HEK293 (cell line): ENCODE results near the gene PPP4R1.

Experiments
- HOXD13 ChIP-seq: sonication (generic); formaldehyde crosslinking; IDR thresholded peaks from 2 replicates; pipeline ENCODE4 v1.8.0; 2022; ENCODE audit warnings: missing genetic modification reagents, borderline replicate concordance
- YY1 ChIP-seq: fragments of 450-650 bp; formaldehyde crosslinking; IDR thresholded peaks from 2 replicates; pipeline ENCODE4 v1.5.1; 2018; ENCODE audit warnings: missing biosample characterization, missing genetic modification characterization
- ZNF274 ChIP-seq, 2 experiments: fragments of 200-500 bp in 1 of 2; fragments of 450-650 bp in 1 of 2; sonication (Bioruptor generic) in 1 of 2; formaldehyde crosslinking in 1 of 2; IDR thresholded peaks; 2 replicates each; pipeline versions ENCODE4 v1.5.1 to v1.6.1; 2014 to 2016; ENCODE audit warnings: borderline replicate concordance in 1 of 2, inconsistent platforms in 1 of 2, low read length in 1 of 2, missing biosample characterization in 1 of 2, missing genetic modification characterization in 1 of 2
- ZNF473 ChIP-seq: fragments of 450-650 bp; formaldehyde crosslinking; IDR thresholded peaks from 2 replicates; pipeline ENCODE4 v1.5.1; 2017; ENCODE audit warnings: missing biosample characterization, missing genetic modification characterization
- ZNF701 ChIP-seq: fragments of 450-650 bp; formaldehyde crosslinking; IDR thresholded peaks from 2 replicates; pipeline ENCODE4 v1.5.1; 2016; ENCODE audit warnings: missing biosample characterization, missing genetic modification characterization
- ZNF76 ChIP-seq: fragments of 450-650 bp; formaldehyde crosslinking; IDR thresholded peaks from 2 replicates; pipeline ENCODE4; 2016; ENCODE audit warnings: low read depth, missing biosample characterization, missing genetic modification characterization, borderline replicate concordance
- ZNF843 ChIP-seq: fragments of 450-650 bp; formaldehyde crosslinking; IDR thresholded peaks from 2 replicates; pipeline ENCODE4 v1.5.1; 2016; ENCODE audit warnings: missing biosample characterization, missing genetic modification characterization
- TF ChIP-seq, protein P1 (sequence below): fragments of 450-650 bp; formaldehyde crosslinking; IDR thresholded peaks from 2 replicates; pipeline ENCODE4 v1.5.1; 2016; ENCODE audit warnings: missing biosample characterization, missing genetic modification characterization
- TF ChIP-seq, protein P2 (sequence below): fragments of 450-650 bp; formaldehyde crosslinking; IDR thresholded peaks from 2 replicates; pipeline ENCODE4 v1.5.1; 2016; ENCODE audit warnings: missing biosample characterization, missing genetic modification characterization
- TF ChIP-seq, protein P3 (sequence below): fragments of 450-650 bp; formaldehyde crosslinking; IDR thresholded peaks from 2 replicates; pipeline ENCODE4 v1.5.1; 2016; ENCODE audit warnings: missing biosample characterization, missing genetic modification characterization, low read depth

DNA sequence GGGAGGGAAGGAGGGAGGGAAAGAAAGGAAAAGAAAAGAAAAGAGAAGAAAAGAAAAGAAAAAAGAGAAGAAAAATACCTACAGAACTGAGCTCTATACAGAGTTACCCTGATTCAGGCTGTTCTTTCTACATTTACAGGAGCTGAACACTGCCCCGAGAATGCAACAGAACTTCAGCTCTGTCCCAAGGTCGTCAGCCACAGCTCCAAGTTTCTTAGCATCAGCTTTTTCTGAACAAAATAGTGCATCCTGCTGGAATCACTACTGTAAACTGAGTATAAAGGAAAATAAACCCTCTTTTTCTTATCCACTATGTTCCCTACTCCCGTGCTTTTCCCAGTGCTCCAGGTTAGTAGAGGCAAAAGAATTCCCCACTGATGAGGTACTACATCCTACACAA lies 4.7 kb upstream of the PPP4R1 start:
- TF ChIP-seq, protein P1, sequence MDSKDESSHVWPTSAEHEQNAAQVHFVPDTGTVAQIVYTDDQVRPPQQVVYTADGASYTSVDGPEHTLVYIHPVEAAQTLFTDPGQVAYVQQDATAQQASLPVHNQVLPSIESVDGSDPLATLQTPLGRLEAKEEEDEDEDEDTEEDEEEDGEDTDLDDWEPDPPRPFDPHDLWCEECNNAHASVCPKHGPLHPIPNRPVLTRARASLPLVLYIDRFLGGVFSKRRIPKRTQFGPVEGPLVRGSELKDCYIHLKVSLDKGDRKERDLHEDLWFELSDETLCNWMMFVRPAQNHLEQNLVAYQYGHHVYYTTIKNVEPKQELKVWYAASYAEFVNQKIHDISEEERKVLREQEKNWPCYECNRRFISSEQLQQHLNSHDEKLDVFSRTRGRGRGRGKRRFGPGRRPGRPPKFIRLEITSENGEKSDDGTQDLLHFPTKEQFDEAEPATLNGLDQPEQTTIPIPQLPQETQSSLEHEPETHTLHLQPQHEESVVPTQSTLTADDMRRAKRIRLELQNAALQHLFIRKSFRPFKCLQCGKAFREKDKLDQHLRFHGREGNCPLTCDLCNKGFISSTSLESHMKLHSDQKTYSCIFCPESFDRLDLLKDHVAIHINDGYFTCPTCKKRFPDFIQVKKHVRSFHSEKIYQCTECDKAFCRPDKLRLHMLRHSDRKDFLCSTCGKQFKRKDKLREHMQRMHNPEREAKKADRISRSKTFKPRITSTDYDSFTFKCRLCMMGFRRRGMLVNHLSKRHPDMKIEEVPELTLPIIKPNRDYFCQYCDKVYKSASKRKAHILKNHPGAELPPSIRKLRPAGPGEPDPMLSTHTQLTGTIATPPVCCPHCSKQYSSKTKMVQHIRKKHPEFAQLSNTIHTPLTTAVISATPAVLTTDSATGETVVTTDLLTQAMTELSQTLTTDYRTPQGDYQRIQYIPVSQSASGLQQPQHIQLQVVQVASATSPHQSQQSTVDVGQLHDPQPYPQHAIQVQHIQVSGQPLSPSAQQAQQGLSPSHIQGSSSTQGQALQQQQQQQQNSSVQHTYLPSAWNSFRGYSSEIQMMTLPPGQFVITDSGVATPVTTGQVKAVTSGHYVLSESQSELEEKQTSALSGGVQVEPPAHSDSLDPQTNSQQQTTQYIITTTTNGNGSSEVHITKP (tag by site-specific recombination): no peak
- TF ChIP-seq, protein P2, sequence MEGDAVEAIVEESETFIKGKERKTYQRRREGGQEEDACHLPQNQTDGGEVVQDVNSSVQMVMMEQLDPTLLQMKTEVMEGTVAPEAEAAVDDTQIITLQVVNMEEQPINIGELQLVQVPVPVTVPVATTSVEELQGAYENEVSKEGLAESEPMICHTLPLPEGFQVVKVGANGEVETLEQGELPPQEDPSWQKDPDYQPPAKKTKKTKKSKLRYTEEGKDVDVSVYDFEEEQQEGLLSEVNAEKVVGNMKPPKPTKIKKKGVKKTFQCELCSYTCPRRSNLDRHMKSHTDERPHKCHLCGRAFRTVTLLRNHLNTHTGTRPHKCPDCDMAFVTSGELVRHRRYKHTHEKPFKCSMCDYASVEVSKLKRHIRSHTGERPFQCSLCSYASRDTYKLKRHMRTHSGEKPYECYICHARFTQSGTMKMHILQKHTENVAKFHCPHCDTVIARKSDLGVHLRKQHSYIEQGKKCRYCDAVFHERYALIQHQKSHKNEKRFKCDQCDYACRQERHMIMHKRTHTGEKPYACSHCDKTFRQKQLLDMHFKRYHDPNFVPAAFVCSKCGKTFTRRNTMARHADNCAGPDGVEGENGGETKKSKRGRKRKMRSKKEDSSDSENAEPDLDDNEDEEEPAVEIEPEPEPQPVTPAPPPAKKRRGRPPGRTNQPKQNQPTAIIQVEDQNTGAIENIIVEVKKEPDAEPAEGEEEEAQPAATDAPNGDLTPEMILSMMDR (tag by site-specific recombination): no peak
- no peak for TF ChIP-seq YY1 (tag by site-specific recombination)
- TF ChIP-seq, protein P3, sequence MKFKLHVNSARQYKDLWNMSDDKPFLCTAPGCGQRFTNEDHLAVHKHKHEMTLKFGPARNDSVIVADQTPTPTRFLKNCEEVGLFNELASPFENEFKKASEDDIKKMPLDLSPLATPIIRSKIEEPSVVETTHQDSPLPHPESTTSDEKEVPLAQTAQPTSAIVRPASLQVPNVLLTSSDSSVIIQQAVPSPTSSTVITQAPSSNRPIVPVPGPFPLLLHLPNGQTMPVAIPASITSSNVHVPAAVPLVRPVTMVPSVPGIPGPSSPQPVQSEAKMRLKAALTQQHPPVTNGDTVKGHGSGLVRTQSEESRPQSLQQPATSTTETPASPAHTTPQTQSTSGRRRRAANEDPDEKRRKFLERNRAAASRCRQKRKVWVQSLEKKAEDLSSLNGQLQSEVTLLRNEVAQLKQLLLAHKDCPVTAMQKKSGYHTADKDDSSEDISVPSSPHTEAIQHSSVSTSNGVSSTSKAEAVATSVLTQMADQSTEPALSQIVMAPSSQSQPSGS (tag by site-specific recombination): no peak
- no peak for TF ChIP-seq ZNF274 (IDR thresholded peaks at IDR 0.05; ENCODE audit: low read length)
- no peak for TF ChIP-seq ZNF274 (tag by site-specific recombination; IDR thresholded peaks at IDR 0.05; ENCODE audit: borderline replicate concordance)
- TF ChIP-seq ZNF76 (tag by site-specific recombination): no peak
- no peak for TF ChIP-seq HOXD13 (CRISPR knock-in tag)
- no peak for TF ChIP-seq ZNF843 (tag by site-specific recombination)
- TF ChIP-seq ZNF701 (tag by site-specific recombination): no peak
- TF ChIP-seq ZNF473 (tag by site-specific recombination): no peak
